ENCODE data around the gene FRY. TPM values are rescaled to one million over a fixed set of nuclear protein-coding genes. Genes with fewer than 3 reads are reported as not detected.

FRY gene
- total RNA-seq, 2 experiments from 2014 or later = 3.0 to 7.0 TPM

DNA sequence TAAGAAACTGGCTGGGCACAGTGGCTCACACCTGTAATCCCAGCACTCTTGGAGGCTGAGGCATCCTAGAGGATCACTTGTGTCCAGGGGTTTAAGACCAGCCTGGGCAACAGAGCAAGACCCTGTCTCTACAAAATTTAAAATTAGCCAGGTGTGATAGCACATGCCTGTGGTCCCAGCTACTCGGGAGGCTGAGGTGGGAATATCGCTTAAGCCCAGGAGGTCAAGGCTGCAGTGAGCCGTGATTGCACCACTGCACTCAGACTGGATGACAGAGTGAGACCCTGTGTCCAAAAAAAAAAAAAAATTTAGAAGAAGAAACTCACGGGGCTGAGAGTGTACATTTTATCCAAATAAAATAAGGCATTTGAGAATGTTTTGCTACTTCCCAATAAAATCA lies 224.7 kb downstream of the FRY start:
- BruUV-seq (replicated peaks) = no TSS peak
- POLR2A ChIA-PET = interaction anchor here (1.3 kb wide), 1 partner anchor 9 kb away, joined by 5 read pairs; no protein-coding TSS in a partner anchor
- H3K4me1 ChIP-seq (ENCODE audit: insufficient read depth, low read length, poor library complexity, severe bottlenecking) = no peaks in the 10 kb centered on the region
- no peak overlapping the region for H3K4me2 ChIP-seq (ENCODE audit: low read length)
- CTCF ChIA-PET (ENCODE audit: unreplicated experiment) = no interaction called here
- H3K36me3 ChIP-seq (ENCODE audit: insufficient read depth, low read length) = no peaks in the 10 kb centered on the region
- DNase-seq (ENCODE audit: low spot score) = no peak
- H3K27ac ChIP-seq (ENCODE audit: low read depth, low read length, poor library complexity, severe bottlenecking) = no peak overlapping the region
- no peaks in the 10 kb centered on the region for H4K20me1 ChIP-seq (ENCODE audit: insufficient read depth, low read length)
- H3K9me3 ChIP-seq (ENCODE audit: low read length) = no peaks in the 10 kb centered on the region
- no peak overlapping the region for H3K4me3 ChIP-seq (ENCODE audit: low read depth, low read length, poor library complexity, severe bottlenecking)
- no peak for TF ChIP-seq EZH2phosphoT487 (IDR thresholded peaks at IDR 0.05; ENCODE audit: borderline replicate concordance, low read depth, low read length)
- TF ChIP-seq, protein P1, sequence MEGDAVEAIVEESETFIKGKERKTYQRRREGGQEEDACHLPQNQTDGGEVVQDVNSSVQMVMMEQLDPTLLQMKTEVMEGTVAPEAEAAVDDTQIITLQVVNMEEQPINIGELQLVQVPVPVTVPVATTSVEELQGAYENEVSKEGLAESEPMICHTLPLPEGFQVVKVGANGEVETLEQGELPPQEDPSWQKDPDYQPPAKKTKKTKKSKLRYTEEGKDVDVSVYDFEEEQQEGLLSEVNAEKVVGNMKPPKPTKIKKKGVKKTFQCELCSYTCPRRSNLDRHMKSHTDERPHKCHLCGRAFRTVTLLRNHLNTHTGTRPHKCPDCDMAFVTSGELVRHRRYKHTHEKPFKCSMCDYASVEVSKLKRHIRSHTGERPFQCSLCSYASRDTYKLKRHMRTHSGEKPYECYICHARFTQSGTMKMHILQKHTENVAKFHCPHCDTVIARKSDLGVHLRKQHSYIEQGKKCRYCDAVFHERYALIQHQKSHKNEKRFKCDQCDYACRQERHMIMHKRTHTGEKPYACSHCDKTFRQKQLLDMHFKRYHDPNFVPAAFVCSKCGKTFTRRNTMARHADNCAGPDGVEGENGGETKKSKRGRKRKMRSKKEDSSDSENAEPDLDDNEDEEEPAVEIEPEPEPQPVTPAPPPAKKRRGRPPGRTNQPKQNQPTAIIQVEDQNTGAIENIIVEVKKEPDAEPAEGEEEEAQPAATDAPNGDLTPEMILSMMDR (conservative IDR thresholded peaks at IDR 0.05; ENCODE audit: low read length) = no peak
- no peak overlapping the region for H2AFZ ChIP-seq (ENCODE audit: low read length)
- intact Hi-C loops (cut with micrococcal nuclease; ENCODE audit: unreplicated experiment) = no loop called here
- H3K9me2 ChIP-seq (ENCODE audit: insufficient read depth, low read length) = no peaks in the 10 kb centered on the region
- H3K79me2 ChIP-seq (ENCODE audit: insufficient read depth, low read depth, low read length) = no peaks in the 10 kb centered on the region

DNA sequence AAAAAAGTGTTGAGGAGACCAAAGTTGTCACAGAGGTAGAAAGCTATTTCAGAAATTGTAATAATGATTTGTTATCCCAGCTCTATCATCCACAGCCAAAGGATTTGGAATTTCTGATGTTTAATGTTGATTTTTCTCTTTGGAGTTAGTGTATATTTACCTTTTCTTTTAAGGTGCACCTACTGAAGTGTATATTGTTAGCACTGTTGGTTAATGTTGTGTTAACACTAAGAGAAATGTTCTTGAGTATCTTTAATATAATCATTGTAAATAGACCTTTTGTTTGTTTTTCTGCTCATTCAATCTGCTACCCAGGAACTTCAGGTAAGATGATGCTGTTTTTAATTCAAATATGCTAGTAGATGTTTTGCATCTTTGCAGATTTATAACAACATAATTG lies 226.1 kb downstream of the FRY start:
- no peaks in the 10 kb centered on the region for H3K9me2 ChIP-seq (ENCODE audit: insufficient read depth, low read length)
- BruUV-seq (replicated peaks) = no TSS peak
- no peaks in the 10 kb centered on the region for H3K79me2 ChIP-seq (ENCODE audit: insufficient read depth, low read depth, low read length)
- TF ChIP-seq, protein P1 (conservative IDR thresholded peaks at IDR 0.05; ENCODE audit: low read length) = no peak
- TF ChIP-seq EZH2phosphoT487 (IDR thresholded peaks at IDR 0.05; ENCODE audit: borderline replicate concordance, low read depth, low read length) = no peak
- H3K4me3 ChIP-seq (ENCODE audit: low read depth, low read length, poor library complexity, severe bottlenecking) = no peak overlapping the region
- POLR2A ChIA-PET = no interaction called here
- H3K4me2 ChIP-seq (ENCODE audit: low read length) = no peak overlapping the region
- H3K27ac ChIP-seq (ENCODE audit: low read depth, low read length, poor library complexity, severe bottlenecking) = no peak overlapping the region
- H3K4me1 ChIP-seq (ENCODE audit: insufficient read depth, low read length, poor library complexity, severe bottlenecking) = no peaks in the 10 kb centered on the region
- CTCF ChIA-PET (ENCODE audit: unreplicated experiment) = no interaction called here
- intact Hi-C loops (cut with micrococcal nuclease; ENCODE audit: unreplicated experiment) = no loop called here
- no peak overlapping the region for H2AFZ ChIP-seq (ENCODE audit: low read length)
- no peaks in the 10 kb centered on the region for H4K20me1 ChIP-seq (ENCODE audit: insufficient read depth, low read length)
- no peak for DNase-seq (ENCODE audit: low spot score)
- no peaks in the 10 kb centered on the region for H3K9me3 ChIP-seq (ENCODE audit: low read length)
- no peaks in the 10 kb centered on the region for H3K36me3 ChIP-seq (ENCODE audit: insufficient read depth, low read length)

DNA sequence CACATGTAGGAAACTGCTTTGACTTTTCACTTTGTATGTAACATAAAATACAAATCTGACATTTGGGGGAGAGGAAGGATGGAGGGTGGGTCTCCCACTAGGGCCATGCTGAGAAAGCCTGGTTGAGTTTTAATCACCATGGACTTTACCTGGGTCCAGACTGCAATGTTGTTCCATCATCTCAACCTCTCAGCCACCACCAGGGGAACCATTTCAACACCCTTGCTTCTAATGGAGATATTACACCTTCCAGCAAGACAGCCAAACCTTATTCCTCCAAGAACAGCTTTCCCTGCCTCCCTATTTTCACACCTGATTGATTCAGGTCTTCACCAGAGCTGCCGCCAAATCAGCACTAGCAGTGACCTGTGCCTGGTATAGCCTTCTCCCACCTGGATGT lies 227.5 kb downstream of the FRY start:
- Histone ChIP-seq H3K27ac (ENCODE audit: low read depth, low read length, poor library complexity, severe bottlenecking) (no peak overlapping the region), H3K36me3 (ENCODE audit: insufficient read depth, low read length) (no peaks in the 10 kb centered on the region), H3K9me3 (ENCODE audit: low read length) (no peaks in the 10 kb centered on the region), H2AFZ (ENCODE audit: low read length) (no peak overlapping the region), H3K4me1 (ENCODE audit: insufficient read depth, low read length, poor library complexity, severe bottlenecking) (no peaks in the 10 kb centered on the region), H3K4me3 (ENCODE audit: low read depth, low read length, poor library complexity, severe bottlenecking) (no peak overlapping the region), H3K9me2 (ENCODE audit: insufficient read depth, low read length) (no peaks in the 10 kb centered on the region), H3K4me2 (ENCODE audit: low read length) (no peak overlapping the region), H3K79me2 (ENCODE audit: insufficient read depth, low read depth, low read length) (no peaks in the 10 kb centered on the region), H4K20me1 (ENCODE audit: insufficient read depth, low read length) (no peaks in the 10 kb centered on the region)
- DNase-seq (ENCODE audit: low spot score) = no peak
- ChIA-PET CTCF (ENCODE audit: unreplicated experiment) (no interaction called here), POLR2A (interaction anchor here (0.8 kb wide), 1 partner anchor 247 kb away, joined by 3 read pairs; no protein-coding TSS in a partner anchor)
- no TSS peak for BruUV-seq (replicated peaks)
- intact Hi-C loops (cut with micrococcal nuclease; ENCODE audit: unreplicated experiment) = no loop called here
- no peak for TF ChIP-seq EZH2phosphoT487 (IDR thresholded peaks at IDR 0.05; ENCODE audit: borderline replicate concordance, low read depth, low read length)
- TF ChIP-seq, protein P1 (conservative IDR thresholded peaks at IDR 0.05; ENCODE audit: low read length) = 0 out of 2 replicates have a peak, but pooled peaks have one; percentile 16
